Activated CD8-positive, alpha-beta memory T cell treated with anti-CD3 and anti-CD28 coated beads for 1 hour (primary cell): ENCODE results near the gene FEV.
A peak's percentile ranks its signal among the peaks of the same experiment; 100 is the strongest.

Experiments
- DNase-seq, 2 donors: peaks; one replicate each; pipeline ENCODE4 v3.0.0-alpha.2; 2020; ENCODE audit warnings: low read depth in 1 of 2; ENCODE audit errors: extremely low read depth in 1 of 2

FEV gene

GRCh38 chr2:218985021-218985324 lies at the start of gene FEV:
TSS of gene FEV (minus strand) at chr2:218985184. CDS start at chr2:218985075, 109 bp downstream.
- no peak for DNase-seq

GRCh38 chr2:219032051-219032745 lies 47.2 kb upstream of the FEV start:
- no peak for DNase-seq

GRCh38 chr2:219031005-219031738 lies 46.2 kb upstream of the FEV start:
- DNase-seq = no peak

- DNase-seq = no peak
Observed at GRCh38 chr2:219030177-219030940, 45.4 kb upstream of the FEV start.

- peak; percentile 28 to 61 for DNase-seq
Observed at GRCh38 chr2:219029829-219030165, 44.8 kb upstream of the FEV start.

GRCh38 chr2:219028996-219029828 lies 44.2 kb upstream of the FEV start:
- DNase-seq = no peak

GRCh38 chr2:219028141-219028540 lies 43.2 kb upstream of the FEV start:
- no peak for DNase-seq

GRCh38 chr2:219027511-219028055 lies 42.6 kb upstream of the FEV start:
- DNase-seq = no peak

- no peak for DNase-seq
Observed at GRCh38 chr2:219026946-219027345, 42.0 kb upstream of the FEV start.

- no peak for DNase-seq
Observed at GRCh38 chr2:219025637-219026585, 40.9 kb upstream of the FEV start.

GRCh38 chr2:219024059-219024458 lies 39.1 kb upstream of the FEV start:
- DNase-seq = no peak

GRCh38 chr2:219023045-219023605 lies 38.1 kb upstream of the FEV start:
- DNase-seq = no peak

- no peak for DNase-seq
Observed at GRCh38 chr2:219022616-219023015, 37.6 kb upstream of the FEV start.

GRCh38 chr2:219022041-219022440 lies 37.1 kb upstream of the FEV start:
- DNase-seq = no peak

GRCh38 chr2:219021591-219021990 lies 36.6 kb upstream of the FEV start:
- no peak for DNase-seq

GRCh38 chr2:219020604-219021365 lies 35.8 kb upstream of the FEV start:
- DNase-seq = no peak

- DNase-seq = no peak
Observed at GRCh38 chr2:219019436-219019835, 34.5 kb upstream of the FEV start.

GRCh38 chr2:219018726-219019125 lies 33.7 kb upstream of the FEV start:
- DNase-seq = no peak

- no peak for DNase-seq
Observed at GRCh38 chr2:219018286-219018685, 33.3 kb upstream of the FEV start.
